ENCODE data around the gene ZNF627.
"Not testable (repeated sequence)": the region's sequence is repeated elsewhere in the genome, so short reads cannot be mapped to it uniquely, and the experiment has no call there.

The ZNF627 gene

GRCh38 chr19:11612816-11613511 is 15.7 kb downstream of the ZNF627 start:
- H3K4me3 ChIP-seq (ENCODE audit: low read length), result no peak overlapping the region
- no peak for DNase-seq (ENCODE audit: low read depth)
- no peak for TF ChIP-seq CTCF (conservative IDR thresholded peaks at IDR 0.05; ENCODE audit: low read depth, low read length)

GRCh38 chr19:11617180-11618062 is 20.1 kb downstream of the ZNF627 start:
- no peak for TF ChIP-seq CTCF (conservative IDR thresholded peaks at IDR 0.05; ENCODE audit: low read depth, low read length)
- no peak overlapping the region for H3K4me3 ChIP-seq (ENCODE audit: low read length)
- DNase-seq (ENCODE audit: low read depth), result no peak

GRCh38 chr19:11620553-11620952 is 23.3 kb downstream of the ZNF627 start:
- no peak overlapping the region for H3K4me3 ChIP-seq (ENCODE audit: low read length)
- no peak for TF ChIP-seq CTCF (conservative IDR thresholded peaks at IDR 0.05; ENCODE audit: low read depth, low read length)
- DNase-seq (ENCODE audit: low read depth), result no peak

- DNase-seq (ENCODE audit: low read depth); H3K4me3 ChIP-seq (ENCODE audit: low read length): not testable (repeated sequence)
These were observed 25.1 kb downstream of the ZNF627 start for GRCh38 chr19:11622401-11622800.

- DNase-seq (ENCODE audit: low read depth), result peak; percentile 30
- no peak for TF ChIP-seq CTCF (conservative IDR thresholded peaks at IDR 0.05; ENCODE audit: low read depth, low read length)
- H3K4me3 ChIP-seq (ENCODE audit: low read length), result peak overlapping the region; percentile 34
These were observed 26.8 kb downstream of the ZNF627 start for GRCh38 chr19:11624069-11624463.

GRCh38 chr19:11626252-11626651 is 29.0 kb downstream of the ZNF627 start:
- DNase-seq (ENCODE audit: low read depth), result no peak
- H3K4me3 ChIP-seq (ENCODE audit: low read length), result no peak overlapping the region
- TF ChIP-seq CTCF (conservative IDR thresholded peaks at IDR 0.05; ENCODE audit: low read depth, low read length), result no peak

GRCh38 chr19:11633223-11633622 is 35.9 kb downstream of the ZNF627 start:
- no peak overlapping the region for H3K4me3 ChIP-seq (ENCODE audit: low read length)
- DNase-seq (ENCODE audit: low read depth), result no peak
- TF ChIP-seq CTCF (conservative IDR thresholded peaks at IDR 0.05; ENCODE audit: low read depth, low read length), result no peak

- DNase-seq (ENCODE audit: low read depth), result not testable (repeated sequence)
These were observed 36.9 kb downstream of the ZNF627 start for GRCh38 chr19:11634018-11634662.

More at GRCh38 chr19:11634018-11634662, 36.9 kb downstream of the ZNF627 start:
- not testable (repeated sequence) for H3K4me3 ChIP-seq (ENCODE audit: low read length)

All from retinal pigment epithelial cell (primary cell).